Fibroblast of skin of right quadriceps (primary cell): ENCODE measurements around the gene SECTM1.

ENCODE experiments used
- DNase-seq: peaks from one replicate; pipeline ENCODE4 v3.0.0-alpha.2; 2013

SECTM1 gene

GRCh38 chr17:82277851-82278250 lies 55.7 kb downstream of the SECTM1 start:
- no peak for DNase-seq

- no peak for DNase-seq
Measured at GRCh38 chr17:82276938-82277337, 56.6 kb downstream of the SECTM1 start.

- no peak for DNase-seq
Measured at GRCh38 chr17:82275326-82275725, 58.2 kb downstream of the SECTM1 start.

- DNase-seq = no peak
Measured at GRCh38 chr17:82274134-82275020, 59.2 kb downstream of the SECTM1 start.

- DNase-seq = peak; percentile 84
Measured at GRCh38 chr17:82273327-82274133, 60.0 kb downstream of the SECTM1 start, which contains the start of gene CSNK1D. CSNK1D (minus strand) TSS chr17:82273700; CDS start chr17:82273381, 319 bp downstream.

- DNase-seq = no peak
Measured at GRCh38 chr17:82272495-82273326, 60.9 kb downstream of the SECTM1 start.

GRCh38 chr17:82271401-82271800 lies 62.2 kb downstream of the SECTM1 start:
- no peak for DNase-seq
